Esophagus muscularis mucosa (tissue), 4 donors: ENCODE measurements around the gene DHX34.

Source experiments
- EP300 ChIP-seq: sonication (generic); formaldehyde crosslinking; IDR thresholded peaks from one replicate; pipeline ENCODE4 v1.6.1; 2017; ENCODE audit warnings: antibody characterized with exemption
- POLR2A ChIP-seq: fragments of 450-650 bp; IDR thresholded peaks from one replicate; pipeline ENCODE4 v1.6.1; 2017; ENCODE audit warnings: antibody characterized with exemption, moderate library complexity, mild to moderate bottlenecking, low read depth
- POLR2AphosphoS5 ChIP-seq, 2 donors: sonication (generic); formaldehyde crosslinking; IDR thresholded peaks; one replicate each; pipeline ENCODE4 v1.6.1; 2017; ENCODE audit warnings: antibody characterized with exemption in 2 of 2
- TF ChIP-seq, protein P1 (sequence below), 3 experiments: fragments of 200-600 bp in 2 of 3; fragments of 450-650 bp in 1 of 3; sonication (generic) in 2 of 3; IDR thresholded peaks; one replicate each; pipeline ENCODE4 v1.5.1; 2017 to 2019; ENCODE audit warnings: antibody characterized with exemption in 3 of 3, mild to moderate bottlenecking in 2 of 3, moderate library complexity in 1 of 3

DNA sequence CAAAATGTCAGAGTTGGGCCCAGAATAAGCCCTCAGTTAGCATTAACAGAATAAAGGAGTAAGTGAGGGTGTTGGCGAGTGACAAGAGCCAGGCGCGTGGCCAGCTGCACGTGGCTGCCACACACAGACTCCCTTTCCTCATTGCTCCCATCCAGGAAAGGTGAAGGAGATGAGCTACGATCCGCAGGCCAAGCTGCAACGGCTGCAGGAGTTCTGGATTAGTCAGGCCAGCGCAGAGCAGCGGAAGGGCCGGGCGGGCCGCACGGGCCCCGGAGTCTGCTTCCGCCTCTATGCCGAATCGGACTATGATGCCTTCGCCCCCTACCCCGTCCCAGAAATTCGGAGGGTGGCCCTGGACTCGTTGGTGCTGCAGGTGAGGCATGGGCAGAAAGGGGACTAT is 13.2 kb downstream of the DHX34 start:
- TF ChIP-seq POLR2A, result no peak
- TF ChIP-seq POLR2AphosphoS5 (IDR thresholded peaks at IDR 0.05), result no peak
- TF ChIP-seq, protein P1, sequence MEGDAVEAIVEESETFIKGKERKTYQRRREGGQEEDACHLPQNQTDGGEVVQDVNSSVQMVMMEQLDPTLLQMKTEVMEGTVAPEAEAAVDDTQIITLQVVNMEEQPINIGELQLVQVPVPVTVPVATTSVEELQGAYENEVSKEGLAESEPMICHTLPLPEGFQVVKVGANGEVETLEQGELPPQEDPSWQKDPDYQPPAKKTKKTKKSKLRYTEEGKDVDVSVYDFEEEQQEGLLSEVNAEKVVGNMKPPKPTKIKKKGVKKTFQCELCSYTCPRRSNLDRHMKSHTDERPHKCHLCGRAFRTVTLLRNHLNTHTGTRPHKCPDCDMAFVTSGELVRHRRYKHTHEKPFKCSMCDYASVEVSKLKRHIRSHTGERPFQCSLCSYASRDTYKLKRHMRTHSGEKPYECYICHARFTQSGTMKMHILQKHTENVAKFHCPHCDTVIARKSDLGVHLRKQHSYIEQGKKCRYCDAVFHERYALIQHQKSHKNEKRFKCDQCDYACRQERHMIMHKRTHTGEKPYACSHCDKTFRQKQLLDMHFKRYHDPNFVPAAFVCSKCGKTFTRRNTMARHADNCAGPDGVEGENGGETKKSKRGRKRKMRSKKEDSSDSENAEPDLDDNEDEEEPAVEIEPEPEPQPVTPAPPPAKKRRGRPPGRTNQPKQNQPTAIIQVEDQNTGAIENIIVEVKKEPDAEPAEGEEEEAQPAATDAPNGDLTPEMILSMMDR (IDR thresholded peaks at IDR 0.05), result no peak
- no peak for TF ChIP-seq EP300
